Liver (tissue), 9 donors: ENCODE data around the gene GPX7. TPM values are rescaled to one million over a fixed set of nuclear protein-coding genes. Genes with fewer than 3 reads are reported as not detected.

Experiments used
- DNase-seq: peaks from one replicate; pipeline ENCODE4 v3.0.0-alpha.2; 2017; ENCODE audit warnings: low spot score
- H3K27ac ChIP-seq, 2 donors: one replicate each; pipeline ENCODE4 v1.7.0; 2013; ENCODE audit warnings: inconsistent platforms in 2 of 2, low read length in 2 of 2, control low read depth in 1 of 2, low read depth in 1 of 2, mild to moderate bottlenecking in 1 of 2
- H3K27me3 ChIP-seq, 4 donors: one replicate each; pipeline versions ENCODE4 v1.6.1 to v1.7.0; 2013; ENCODE audit warnings: low read length in 3 of 4, inconsistent platforms in 1 of 4, mild to moderate bottlenecking in 1 of 4, moderate library complexity in 1 of 4; ENCODE audit not compliant: control insufficient read depth in 4 of 4, insufficient read depth in 4 of 4
- H3K36me3 ChIP-seq, 4 donors: one replicate each; pipeline versions ENCODE4 v1.6.1 to v1.7.0; 2013; ENCODE audit warnings: low read length in 3 of 4, mild to moderate bottlenecking in 3 of 4, low read depth in 1 of 4, moderate library complexity in 1 of 4; ENCODE audit not compliant: control insufficient read depth in 4 of 4, insufficient read depth in 3 of 4
- H3K4me1 ChIP-seq, 4 donors: one replicate each; pipeline versions ENCODE4 v1.6.1 to v1.7.0; 2013; ENCODE audit warnings: low read length in 3 of 4, mild to moderate bottlenecking in 3 of 4, moderate library complexity in 1 of 4; ENCODE audit not compliant: control insufficient read depth in 4 of 4, insufficient read depth in 4 of 4
- H3K4me3 ChIP-seq, 3 donors: one replicate each; pipeline versions ENCODE4 v1.6.1 to v1.7.0; 2013; ENCODE audit warnings: low read length in 3 of 3, control low read depth in 1 of 3, low read depth in 1 of 3, mild to moderate bottlenecking in 1 of 3
- H3K9ac ChIP-seq, 2 donors: one replicate each; pipeline ENCODE4 v1.7.0; 2013; ENCODE audit warnings: low read length in 2 of 2, mild to moderate bottlenecking in 2 of 2, moderate library complexity in 2 of 2, control low read depth in 1 of 2, low read depth in 1 of 2
- H3K9me3 ChIP-seq, 4 donors: one replicate each; pipeline versions ENCODE4 v1.6.1 to v1.7.0; 2013; ENCODE audit warnings: low read length in 3 of 4; ENCODE audit not compliant: control insufficient read depth in 4 of 4
- FOXA2 ChIP-seq: IDR thresholded peaks from 2 replicates; pipeline ENCODE4 v1.6.1; 2016; ENCODE audit warnings: antibody characterized with exemption
- GABPA ChIP-seq, 2 donors: IDR thresholded peaks in 1 of 2; conservative IDR thresholded peaks in 1 of 2; 2 replicates each; pipeline ENCODE4 v1.6.1; 2016; ENCODE audit warnings: antibody characterized with exemption in 2 of 2, mild to moderate bottlenecking in 1 of 2, moderate library complexity in 1 of 2
- HNF4A ChIP-seq, 2 donors: conservative IDR thresholded peaks; 2 replicates each; pipeline ENCODE4 v1.6.1; 2016; ENCODE audit warnings: antibody characterized with exemption in 2 of 2, mild to moderate bottlenecking in 2 of 2
- JUND ChIP-seq, 2 donors: IDR thresholded peaks; 2 replicates each; pipeline ENCODE4 v1.6.1; 2016; ENCODE audit warnings: antibody characterized with exemption in 2 of 2
- NR2F2 ChIP-seq: IDR thresholded peaks from 2 replicates; pipeline ENCODE4 v1.6.1; 2016; ENCODE audit warnings: antibody characterized with exemption
- REST ChIP-seq: IDR thresholded peaks from 2 replicates; pipeline ENCODE4 v1.6.1; 2016; ENCODE audit warnings: antibody characterized with exemption, mild to moderate bottlenecking
- RXRA ChIP-seq, 2 donors: IDR thresholded peaks; 2 replicates each; pipeline ENCODE4 v1.6.1; 2017 to 2018; ENCODE audit warnings: antibody characterized with exemption in 2 of 2, mild to moderate bottlenecking in 1 of 2
- SP1 ChIP-seq: IDR thresholded peaks from 2 replicates; pipeline ENCODE4 v1.6.1; 2018; ENCODE audit warnings: antibody characterized with exemption, mild to moderate bottlenecking
- TAF1 ChIP-seq: conservative IDR thresholded peaks from 2 replicates; pipeline ENCODE4 v1.6.1; 2016; ENCODE audit warnings: antibody characterized with exemption, mild to moderate bottlenecking
- YY1 ChIP-seq: IDR thresholded peaks from 2 replicates; pipeline ENCODE4 v1.6.1; 2016; ENCODE audit warnings: antibody characterized with exemption, mild to moderate bottlenecking
- WGBS: extraction: QIAGEN DNeasy Blood & Tissue Kit; methylation state at CpG from one replicate; pipeline ENCODE4 v1.1.7; 2013; 5-methylcytosine and 5-hydroxymethylcytosine counted together
- polyA plus RNA-seq, 2 donors: library from polyadenylated mRNA; stranded (reverse) in 1 of 2; unstranded in 1 of 2; fragments of 200-250 nt in 1 of 2; fragments of >200 nt in 1 of 2; fragmentation: Nextera tagmentation in 1 of 2; extraction: Ambion mirVana in 1 of 2; gene quantifications; one replicate each; pipeline versions ENCODE4 v1.2.1 to v1.2.3, GENCODE V29; 2013 to 2015
- total RNA-seq, 2 donors: library from RNA; depleted of rRNA; stranded (reverse); fragments of >200 nt; gene quantifications; one replicate each; pipeline ENCODE4 v1.2.3, GENCODE V29; 2014
- TF ChIP-seq, protein P1 (sequence below): IDR thresholded peaks from 2 replicates; pipeline ENCODE4 v1.6.1; 2016; ENCODE audit warnings: antibody characterized with exemption
- TF ChIP-seq, protein P2 (sequence below): IDR thresholded peaks from 2 replicates; pipeline ENCODE4 v1.6.1; 2016; ENCODE audit warnings: antibody characterized with exemption
- TF ChIP-seq, protein P3 (sequence below): fragments of 150-350 bp; IDR thresholded peaks from 2 replicates; pipeline ENCODE4 v1.5.1; 2017; ENCODE audit warnings: improper control_type of control experiment, low read depth, low read length; ENCODE audit not compliant: missing input control
- donor health status: healthy.
- donor health status: healthy.
- donor health status: healthy.
- donor health status: healthy.
- donor health status: healthy.

The GPX7 gene
- total and polyA plus RNA-seq, 4 donors, result 3.9 to 33.0 (median 5.8) TPM

DNA sequence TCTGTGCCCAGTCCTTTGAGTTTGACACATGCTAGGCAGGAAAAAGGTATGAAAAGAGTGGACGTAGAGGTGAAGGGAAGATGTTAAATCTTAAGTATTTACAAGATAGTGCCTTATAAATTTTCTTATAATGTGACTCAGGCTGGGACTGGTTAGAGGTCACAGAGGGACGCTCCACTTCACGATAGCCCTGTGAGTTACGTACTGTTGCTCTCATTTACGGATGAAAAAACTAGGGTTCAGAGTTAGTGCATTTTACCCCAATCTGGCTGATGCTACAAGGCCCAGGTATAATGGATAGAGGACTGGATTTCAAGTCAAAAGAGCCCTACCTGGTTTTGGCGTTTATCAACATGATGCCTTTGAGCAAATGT, 47.9 kb upstream of the GPX7 start:
- H3K9me3 ChIP-seq, result no peaks in the 10 kb centered on the region
- TF ChIP-seq SP1 (no peak), NR2F2 (no peak), RXRA (IDR thresholded peaks at IDR 0.05) (no peak)
- TF ChIP-seq, protein P1, sequence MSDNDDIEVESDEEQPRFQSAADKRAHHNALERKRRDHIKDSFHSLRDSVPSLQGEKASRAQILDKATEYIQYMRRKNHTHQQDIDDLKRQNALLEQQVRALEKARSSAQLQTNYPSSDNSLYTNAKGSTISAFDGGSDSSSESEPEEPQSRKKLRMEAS, result no peak
- TF ChIP-seq, protein P2, sequence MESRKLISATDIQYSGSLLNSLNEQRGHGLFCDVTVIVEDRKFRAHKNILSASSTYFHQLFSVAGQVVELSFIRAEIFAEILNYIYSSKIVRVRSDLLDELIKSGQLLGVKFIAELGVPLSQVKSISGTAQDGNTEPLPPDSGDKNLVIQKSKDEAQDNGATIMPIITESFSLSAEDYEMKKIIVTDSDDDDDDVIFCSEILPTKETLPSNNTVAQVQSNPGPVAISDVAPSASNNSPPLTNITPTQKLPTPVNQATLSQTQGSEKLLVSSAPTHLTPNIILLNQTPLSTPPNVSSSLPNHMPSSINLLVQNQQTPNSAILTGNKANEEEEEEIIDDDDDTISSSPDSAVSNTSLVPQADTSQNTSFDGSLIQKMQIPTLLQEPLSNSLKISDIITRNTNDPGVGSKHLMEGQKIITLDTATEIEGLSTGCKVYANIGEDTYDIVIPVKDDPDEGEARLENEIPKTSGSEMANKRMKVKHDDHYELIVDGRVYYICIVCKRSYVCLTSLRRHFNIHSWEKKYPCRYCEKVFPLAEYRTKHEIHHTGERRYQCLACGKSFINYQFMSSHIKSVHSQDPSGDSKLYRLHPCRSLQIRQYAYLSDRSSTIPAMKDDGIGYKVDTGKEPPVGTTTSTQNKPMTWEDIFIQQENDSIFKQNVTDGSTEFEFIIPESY, result no peak
- 82% methylated on average over 6 of the region's 6 CpGs for WGBS
- H3K36me3 ChIP-seq, result no peaks in the 10 kb centered on the region
- DNase-seq, result no peak
- no peak overlapping the region for H3K4me3 ChIP-seq
- H3K4me1 ChIP-seq, result peaks cover 2 to 27% (median 12%) of the 10 kb centered on the region in 4 donors
- H3K27ac ChIP-seq, result no peak overlapping the region
- no peak overlapping the region for H3K9ac ChIP-seq
- no peaks in the 10 kb centered on the region for H3K27me3 ChIP-seq

DNA sequence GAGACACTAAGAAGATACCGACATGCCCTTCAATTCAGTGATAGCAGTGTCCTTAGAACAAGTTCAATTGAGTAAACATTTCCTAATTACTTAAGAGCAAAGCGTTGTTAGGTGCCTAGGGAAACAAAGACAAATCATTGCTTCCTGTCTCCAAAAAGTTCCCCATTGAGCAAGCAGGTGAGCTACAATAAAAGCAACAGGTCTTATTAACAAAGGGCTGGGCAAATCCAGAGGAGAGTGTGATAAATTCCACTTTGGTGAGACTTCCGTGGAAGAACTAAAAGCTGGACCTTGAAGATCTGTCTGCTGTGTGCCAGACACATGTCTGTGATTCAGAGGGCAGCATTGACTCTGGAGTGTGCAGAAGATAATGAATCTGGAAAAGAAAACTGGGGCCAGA, 47.4 kb upstream of the GPX7 start:
- Histone ChIP-seq H3K4me3 (no peak overlapping the region), H3K9me3 (no peaks in the 10 kb centered on the region), H3K9ac (no peak overlapping the region), H3K27me3 (no peaks in the 10 kb centered on the region), H3K36me3 (no peaks in the 10 kb centered on the region), H3K4me1 (peaks cover 2 to 24% (median 12%) of the 10 kb centered on the region in 4 donors), H3K27ac (no peak overlapping the region)
- no peak for DNase-seq
- no peak for TF ChIP-seq FOXA2
- no peak for TF ChIP-seq GABPA (IDR thresholded peaks at IDR 0.05 in 1 of 2, conservative IDR thresholded peaks at IDR 0.05 in 1 of 2)
- TF ChIP-seq, protein P3, sequence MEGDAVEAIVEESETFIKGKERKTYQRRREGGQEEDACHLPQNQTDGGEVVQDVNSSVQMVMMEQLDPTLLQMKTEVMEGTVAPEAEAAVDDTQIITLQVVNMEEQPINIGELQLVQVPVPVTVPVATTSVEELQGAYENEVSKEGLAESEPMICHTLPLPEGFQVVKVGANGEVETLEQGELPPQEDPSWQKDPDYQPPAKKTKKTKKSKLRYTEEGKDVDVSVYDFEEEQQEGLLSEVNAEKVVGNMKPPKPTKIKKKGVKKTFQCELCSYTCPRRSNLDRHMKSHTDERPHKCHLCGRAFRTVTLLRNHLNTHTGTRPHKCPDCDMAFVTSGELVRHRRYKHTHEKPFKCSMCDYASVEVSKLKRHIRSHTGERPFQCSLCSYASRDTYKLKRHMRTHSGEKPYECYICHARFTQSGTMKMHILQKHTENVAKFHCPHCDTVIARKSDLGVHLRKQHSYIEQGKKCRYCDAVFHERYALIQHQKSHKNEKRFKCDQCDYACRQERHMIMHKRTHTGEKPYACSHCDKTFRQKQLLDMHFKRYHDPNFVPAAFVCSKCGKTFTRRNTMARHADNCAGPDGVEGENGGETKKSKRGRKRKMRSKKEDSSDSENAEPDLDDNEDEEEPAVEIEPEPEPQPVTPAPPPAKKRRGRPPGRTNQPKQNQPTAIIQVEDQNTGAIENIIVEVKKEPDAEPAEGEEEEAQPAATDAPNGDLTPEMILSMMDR, result no peak
- TF ChIP-seq JUND (IDR thresholded peaks at IDR 0.05), result no peak
- no peak for TF ChIP-seq NR2F2
- TF ChIP-seq SP1, result no peak
- no peak for TF ChIP-seq TAF1
- TF ChIP-seq REST, result no peak
- TF ChIP-seq YY1, result no peak
- TF ChIP-seq RXRA (IDR thresholded peaks at IDR 0.05), result no peak
- no peak for TF ChIP-seq HNF4A (conservative IDR thresholded peaks at IDR 0.05)
- WGBS, result 47% methylated on average over 3 of the region's 3 CpGs
